ENCODE measurements around the gene GALNT8. TPM values are rescaled to one million over a fixed set of nuclear protein-coding genes. Genes with fewer than 3 reads are reported as not detected.

The GALNT8 gene
- total and polyA plus RNA-seq, 2 of the 8 experiments (the other 6 are each of a cell fraction or from before 2014, with no cell fraction given): 4.7 to 8.3 TPM

- no peaks in the 10 kb centered on the region for H3K9me3 ChIP-seq (ENCODE audit: insufficient read depth in 2 of 2, low read depth in 1 of 2, low read length in 1 of 2)
- TF ChIP-seq JUN (IDR thresholded peaks at IDR 0.05; ENCODE audit: low read depth, low read length) (no peak), BACH1 (IDR thresholded peaks at IDR 0.05; ENCODE audit: low read length) (no peak), KDM1A (IDR thresholded peaks at IDR 0.05; ENCODE audit: borderline replicate concordance, low read length) (no peak), SP1 (IDR thresholded peaks at IDR 0.05; ENCODE audit: low read depth, low read length) (no peak), SUZ12 (IDR thresholded peaks at IDR 0.05; ENCODE audit: low read length) (no peak), EP300 (IDR thresholded peaks at IDR 0.05; ENCODE audit: borderline replicate concordance in 1 of 2, low read depth in 2 of 2, low read length in 2 of 2) (no peak), CEBPB (IDR thresholded peaks at IDR 0.05; ENCODE audit: low read depth, low read length) (no peak), CHD1 (IDR thresholded peaks at IDR 0.05; ENCODE audit: low read depth, low read length) (no peak), BRCA1 (IDR thresholded peaks at IDR 0.05; ENCODE audit: low read depth, low read length) (no peak), SAP30 (IDR thresholded peaks at IDR 0.05; ENCODE audit: insufficient read depth, insufficient replicate concordance, low read length) (no peak), SIX5 (IDR thresholded peaks at IDR 0.05; ENCODE audit: low read depth, low read length) (no peak), PHF8 (conservative IDR thresholded peaks at IDR 0.05; ENCODE audit: low read depth, low read length) (no peak), NANOG (IDR thresholded peaks at IDR 0.05; ENCODE audit: insufficient read depth, low read depth, low read length, poor library complexity, severe bottlenecking) (no peak), BCL11A (IDR thresholded peaks at IDR 0.05; ENCODE audit: low read depth in 2 of 2, low read length in 2 of 2) (no peak)
- H3K79me2 ChIP-seq (ENCODE audit: control insufficient read depth in 1 of 2, insufficient read depth in 2 of 2, low read length in 2 of 2): no peaks in the 10 kb centered on the region
- WGBS, 2 experiments (ENCODE audit: extremely low coverage in 1 of 2, insufficient coverage in 1 of 2, insufficient read length in 1 of 2, insufficient replicate concordance in 2 of 2, low coverage in 1 of 2, low lambda C conversion rate in 2 of 2, missing lambda C conversion rate in 1 of 2): 85% methylated on average over 2 of the region's 2 CpGs; no CpG with 5 or more reads in 1 of the 2 experiments
- POLR2A ChIA-PET (ENCODE audit: partially characterized antibody): interaction anchor here (0.6 kb wide), 1 partner anchor 88 kb away, joined by 3 read pairs; no protein-coding TSS in a partner anchor
- H4K20me1 ChIP-seq (replicated peaks in 1 of 2; ENCODE audit: control insufficient read depth in 1 of 2, insufficient read depth in 2 of 2, low read length in 2 of 2): peaks cover 0 to 5% of the 10 kb centered on the region in 2 experiments
- no peak overlapping the region for H3K4me3 ChIP-seq (ENCODE audit: extremely low read depth in 1 of 4, insufficient read depth in 2 of 4, low read depth in 3 of 4, low read length in 4 of 4)
- no peak overlapping the region for H3K4ac ChIP-seq (replicated peaks; ENCODE audit: insufficient read length, low read depth, low read length)
- no peak overlapping the region for H2BK120ac ChIP-seq (replicated peaks; ENCODE audit: low read depth, low read length)
- peaks cover 0 to 3% (median 2%) of the 10 kb centered on the region in 4 experiments; a peak in 3 of 7 replicates for H3K4me1 ChIP-seq (replicated peaks in 1 of 4; ENCODE audit: control insufficient read depth in 3 of 4, insufficient read depth in 4 of 4, low read length in 3 of 4)
- H2AK5ac ChIP-seq (ENCODE audit: low read depth, low read length): no peak overlapping the region
- no peak overlapping the region for H2BK20ac ChIP-seq (ENCODE audit: low read length)
- H3K23me2 ChIP-seq (ENCODE audit: low read depth, low read length): no peaks in the 10 kb centered on the region
- no peaks in the 10 kb centered on the region for H3K27me3 ChIP-seq (replicated peaks in 1 of 4; ENCODE audit: control insufficient read depth in 3 of 4, extremely low read depth in 1 of 4, insufficient read depth in 3 of 4, low read length in 3 of 4)
- no peak overlapping the region for H3K27ac ChIP-seq (ENCODE audit: low read depth, low read length)
- DNase-seq (ENCODE audit: low read depth in 1 of 2, low spot score in 2 of 2) (no peak), FAIRE-seq (no peak)
- H3K79me1 ChIP-seq (ENCODE audit: low read depth, low read length): no peaks in the 10 kb centered on the region
- H4K8ac ChIP-seq (ENCODE audit: extremely low read depth, insufficient read depth, low read length): no peak overlapping the region
- no peak overlapping the region for H2BK12ac ChIP-seq (ENCODE audit: low read depth, low read length)
- no peak overlapping the region for H3K4me2 ChIP-seq (ENCODE audit: insufficient read depth in 1 of 2, low read depth in 2 of 2, low read length in 2 of 2)
- no peak overlapping the region for H2BK15ac ChIP-seq (ENCODE audit: low read length)
- no peak overlapping the region for H3K14ac ChIP-seq (ENCODE audit: insufficient read length)
- no peak overlapping the region for H3K23ac ChIP-seq (ENCODE audit: insufficient read length)
- no peak overlapping the region for H3K9ac ChIP-seq (replicated peaks in 1 of 4; ENCODE audit: extremely low read depth in 1 of 4, low read depth in 3 of 4, low read length in 3 of 4)
- no peak overlapping the region for H3K18ac ChIP-seq (ENCODE audit: extremely low read depth, low read length)
- no peak overlapping the region for H2BK5ac ChIP-seq (ENCODE audit: low read depth, low read length)
- H3K56ac ChIP-seq (replicated peaks; ENCODE audit: insufficient read length, low read depth, low read length): no peak overlapping the region
- H4K91ac ChIP-seq (replicated peaks; ENCODE audit: insufficient read length, low read length): no peak overlapping the region
- CTCF ChIA-PET (ENCODE audit: partially characterized antibody): interaction anchor here (0.6 to 2.1 kb wide), 7 partner anchors 9 to 170 kb away, joined by 3 to 10 read pairs (median 4); no protein-coding TSS in a partner anchor
- H3K36me3 ChIP-seq (ENCODE audit: control insufficient read depth in 2 of 4, insufficient read depth in 4 of 4, low read length in 3 of 4): no peaks in the 10 kb centered on the region; a peak in 1 of 8 replicates
- H4K5ac ChIP-seq (ENCODE audit: insufficient read length, low read depth, low read length): no peak overlapping the region
- no peak overlapping the region for H2AFZ ChIP-seq (ENCODE audit: low read length)
Observed at GRCh38 chr12:4767186-4767585, 47.0 kb downstream of the GALNT8 start.

Data from H1 (cell line).